IPS DF 4.7 (cell line): ENCODE measurements around the gene ST8SIA6.
"Not testable (repeated sequence)": the region's sequence is repeated elsewhere in the genome, so short reads cannot be mapped to it uniquely, and the experiment has no call there.

Experiments
- DNase-seq: peaks from one replicate; pipeline ENCODE4 v3.0.0-alpha.2; 2013; ENCODE audit warnings: low spot score; ENCODE audit errors: extremely low read depth

ST8SIA6 gene

GRCh38 chr10:17454161-17455014 is at the start of gene ST8SIA6:
Gene ST8SIA6 (minus strand): TSS chr10:17454595. CDS start chr10:17454255, 340 bp downstream.
- DNase-seq: no peak

- no peak for DNase-seq
These were observed 49.4 kb upstream of the ST8SIA6 start for GRCh38 chr10:17503795-17504194.

GRCh38 chr10:17502814-17503213 is 48.4 kb upstream of the ST8SIA6 start:
- DNase-seq: no peak

- not testable (repeated sequence) for DNase-seq
These were observed 44.6 kb upstream of the ST8SIA6 start for GRCh38 chr10:17499014-17499413.

GRCh38 chr10:17497446-17498030 is 43.1 kb upstream of the ST8SIA6 start:
- DNase-seq: no peak

GRCh38 chr10:17494626-17495260 is 40.3 kb upstream of the ST8SIA6 start:
- no peak for DNase-seq

- no peak for DNase-seq
These were observed 34.5 kb upstream of the ST8SIA6 start for GRCh38 chr10:17488848-17489247.

- DNase-seq: no peak
These were observed 28.7 kb upstream of the ST8SIA6 start for GRCh38 chr10:17483079-17483478.

- DNase-seq: no peak
These were observed 25.4 kb upstream of the ST8SIA6 start for GRCh38 chr10:17479822-17480221.

GRCh38 chr10:17479015-17479615 is 24.7 kb upstream of the ST8SIA6 start:
- no peak for DNase-seq

- DNase-seq: no peak
These were observed 21.7 kb upstream of the ST8SIA6 start for GRCh38 chr10:17476073-17476472.

- DNase-seq: no peak
These were observed 21.3 kb upstream of the ST8SIA6 start for GRCh38 chr10:17475661-17476060.

- DNase-seq: no peak
These were observed 20.4 kb upstream of the ST8SIA6 start for GRCh38 chr10:17474595-17475323.

GRCh38 chr10:17473228-17473950 is 19.0 kb upstream of the ST8SIA6 start:
- DNase-seq: no peak

GRCh38 chr10:17472481-17473227 is 18.3 kb upstream of the ST8SIA6 start:
- DNase-seq: no peak

- no peak for DNase-seq
These were observed 15.9 kb upstream of the ST8SIA6 start for GRCh38 chr10:17470246-17470645.

GRCh38 chr10:17465328-17466125 is 11.1 kb upstream of the ST8SIA6 start:
- DNase-seq: no peak

- no peak for DNase-seq
These were observed 10.2 kb upstream of the ST8SIA6 start for GRCh38 chr10:17464545-17464944.

GRCh38 chr10:17460756-17461155 is 6.4 kb upstream of the ST8SIA6 start:
- no peak for DNase-seq
